ENCODE results near the gene PSMA5.

- TF ChIP-seq ZNF274 (IDR thresholded peaks at IDR 0.05; ENCODE audit: low read depth, low read length) (no peak), SUZ12 (IDR thresholded peaks at IDR 0.05; ENCODE audit: extremely low read depth, insufficient read depth, insufficient read length) (no peak), YY1 (IDR thresholded peaks at IDR 0.05; ENCODE audit: insufficient read depth, insufficient read length) (no peak)
Measured at GRCh38 chr1:109379907-109380306, 46.3 kb downstream of the PSMA5 start.
